ENCODE measurements around the gene ELMO1. TPM values are rescaled to one million over a fixed set of nuclear protein-coding genes. Genes with fewer than 3 reads are reported as not detected.

The ELMO1 gene
- total and polyA plus RNA-seq, 4 donors: 6.7 to 51.5 (median 14.8) TPM

GRCh38 chr7:36961097-36961496 lies 487.6 kb downstream of the ELMO1 start:
- no peak for DNase-seq (ENCODE audit: low spot score)
- 95% methylated on average over 2 of the region's 2 CpGs for WGBS

More at GRCh38 chr7:36961097-36961496, 487.6 kb downstream of the ELMO1 start:
- no peaks in the 10 kb centered on the region for H3K27me3 ChIP-seq (ENCODE audit: control insufficient read depth in 4 of 4, insufficient read depth in 4 of 4, low read length in 3 of 4)
- no peaks in the 10 kb centered on the region for H3K36me3 ChIP-seq (ENCODE audit: control insufficient read depth in 4 of 4, insufficient read depth in 3 of 4, low read depth in 1 of 4, low read length in 3 of 4)
- no peak overlapping the region for H3K9ac ChIP-seq (ENCODE audit: low read depth in 1 of 2, low read length in 2 of 2)
- no peaks in the 10 kb centered on the region for H3K4me1 ChIP-seq (ENCODE audit: control insufficient read depth in 4 of 4, insufficient read depth in 4 of 4, low read length in 3 of 4)
- H3K9me3 ChIP-seq (ENCODE audit: control insufficient read depth in 4 of 4, low read length in 3 of 4): no peaks in the 10 kb centered on the region
- TF ChIP-seq YY1 (IDR thresholded peaks at IDR 0.05): no peak
- TF ChIP-seq ATF3 (IDR thresholded peaks at IDR 0.05): no peak
- no peak for TF ChIP-seq SP1 (IDR thresholded peaks at IDR 0.05)
- TF ChIP-seq GABPA (IDR thresholded peaks at IDR 0.05 in 1 of 2, conservative IDR thresholded peaks at IDR 0.05 in 1 of 2): no peak
- no peak for TF ChIP-seq RXRA (IDR thresholded peaks at IDR 0.05)
- no peak for TF ChIP-seq NR2F2 (IDR thresholded peaks at IDR 0.05)
- TF ChIP-seq RAD21 (IDR thresholded peaks at IDR 0.05): no peak
- TF ChIP-seq EGR1 (IDR thresholded peaks at IDR 0.05; ENCODE audit: low read depth in 2 of 2): no peak
- TF ChIP-seq, protein P1, sequence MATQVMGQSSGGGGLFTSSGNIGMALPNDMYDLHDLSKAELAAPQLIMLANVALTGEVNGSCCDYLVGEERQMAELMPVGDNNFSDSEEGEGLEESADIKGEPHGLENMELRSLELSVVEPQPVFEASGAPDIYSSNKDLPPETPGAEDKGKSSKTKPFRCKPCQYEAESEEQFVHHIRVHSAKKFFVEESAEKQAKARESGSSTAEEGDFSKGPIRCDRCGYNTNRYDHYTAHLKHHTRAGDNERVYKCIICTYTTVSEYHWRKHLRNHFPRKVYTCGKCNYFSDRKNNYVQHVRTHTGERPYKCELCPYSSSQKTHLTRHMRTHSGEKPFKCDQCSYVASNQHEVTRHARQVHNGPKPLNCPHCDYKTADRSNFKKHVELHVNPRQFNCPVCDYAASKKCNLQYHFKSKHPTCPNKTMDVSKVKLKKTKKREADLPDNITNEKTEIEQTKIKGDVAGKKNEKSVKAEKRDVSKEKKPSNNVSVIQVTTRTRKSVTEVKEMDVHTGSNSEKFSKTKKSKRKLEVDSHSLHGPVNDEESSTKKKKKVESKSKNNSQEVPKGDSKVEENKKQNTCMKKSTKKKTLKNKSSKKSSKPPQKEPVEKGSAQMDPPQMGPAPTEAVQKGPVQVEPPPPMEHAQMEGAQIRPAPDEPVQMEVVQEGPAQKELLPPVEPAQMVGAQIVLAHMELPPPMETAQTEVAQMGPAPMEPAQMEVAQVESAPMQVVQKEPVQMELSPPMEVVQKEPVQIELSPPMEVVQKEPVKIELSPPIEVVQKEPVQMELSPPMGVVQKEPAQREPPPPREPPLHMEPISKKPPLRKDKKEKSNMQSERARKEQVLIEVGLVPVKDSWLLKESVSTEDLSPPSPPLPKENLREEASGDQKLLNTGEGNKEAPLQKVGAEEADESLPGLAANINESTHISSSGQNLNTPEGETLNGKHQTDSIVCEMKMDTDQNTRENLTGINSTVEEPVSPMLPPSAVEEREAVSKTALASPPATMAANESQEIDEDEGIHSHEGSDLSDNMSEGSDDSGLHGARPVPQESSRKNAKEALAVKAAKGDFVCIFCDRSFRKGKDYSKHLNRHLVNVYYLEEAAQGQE (IDR thresholded peaks at IDR 0.05): no peak
- TF ChIP-seq, protein P2, sequence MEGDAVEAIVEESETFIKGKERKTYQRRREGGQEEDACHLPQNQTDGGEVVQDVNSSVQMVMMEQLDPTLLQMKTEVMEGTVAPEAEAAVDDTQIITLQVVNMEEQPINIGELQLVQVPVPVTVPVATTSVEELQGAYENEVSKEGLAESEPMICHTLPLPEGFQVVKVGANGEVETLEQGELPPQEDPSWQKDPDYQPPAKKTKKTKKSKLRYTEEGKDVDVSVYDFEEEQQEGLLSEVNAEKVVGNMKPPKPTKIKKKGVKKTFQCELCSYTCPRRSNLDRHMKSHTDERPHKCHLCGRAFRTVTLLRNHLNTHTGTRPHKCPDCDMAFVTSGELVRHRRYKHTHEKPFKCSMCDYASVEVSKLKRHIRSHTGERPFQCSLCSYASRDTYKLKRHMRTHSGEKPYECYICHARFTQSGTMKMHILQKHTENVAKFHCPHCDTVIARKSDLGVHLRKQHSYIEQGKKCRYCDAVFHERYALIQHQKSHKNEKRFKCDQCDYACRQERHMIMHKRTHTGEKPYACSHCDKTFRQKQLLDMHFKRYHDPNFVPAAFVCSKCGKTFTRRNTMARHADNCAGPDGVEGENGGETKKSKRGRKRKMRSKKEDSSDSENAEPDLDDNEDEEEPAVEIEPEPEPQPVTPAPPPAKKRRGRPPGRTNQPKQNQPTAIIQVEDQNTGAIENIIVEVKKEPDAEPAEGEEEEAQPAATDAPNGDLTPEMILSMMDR (IDR thresholded peaks at IDR 0.05; ENCODE audit: low read depth, low read length, missing input control): no peak
- TF ChIP-seq HNF4G (IDR thresholded peaks at IDR 0.05): no peak
- TF ChIP-seq ZBTB33 (IDR thresholded peaks at IDR 0.05): no peak
- TF ChIP-seq, protein P3, sequence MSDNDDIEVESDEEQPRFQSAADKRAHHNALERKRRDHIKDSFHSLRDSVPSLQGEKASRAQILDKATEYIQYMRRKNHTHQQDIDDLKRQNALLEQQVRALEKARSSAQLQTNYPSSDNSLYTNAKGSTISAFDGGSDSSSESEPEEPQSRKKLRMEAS (IDR thresholded peaks at IDR 0.05): no peak
- no peak overlapping the region for H3K27ac ChIP-seq (ENCODE audit: low read depth in 1 of 2, low read length in 2 of 2)
- H3K4me3 ChIP-seq (ENCODE audit: low read depth in 1 of 3, low read length in 3 of 3): no peak overlapping the region

All from liver (tissue), 9 donors.